OCI-LY7 (cell line): ENCODE measurements around the gene PCDHGA12.

Experiments used
- CTCF ChIP-seq: fragments of 200-600 bp; sonication (generic); conservative IDR thresholded peaks from 2 replicates; pipeline ENCODE4 v1.5.1; 2014; ENCODE audit warnings: mild to moderate bottlenecking, antibody characterized with exemption, low read length, moderate library complexity, mixed read lengths
- EZH2phosphoT487 ChIP-seq: fragments of 200-600 bp; sonication (generic); IDR thresholded peaks from 2 replicates; pipeline ENCODE4 v1.6.1; 2018; ENCODE audit warnings: low read depth, borderline replicate concordance, mild to moderate bottlenecking, mixed run types, antibody characterized with exemption, low read length, moderate library complexity, mixed read lengths

GRCh38 chr5:141479776-141480175, 49.5 kb downstream of the PCDHGA12 start:
- TF ChIP-seq CTCF: no peak
- TF ChIP-seq EZH2phosphoT487: no peak
